ENCODE measurements around the gene EHD2.
"Not testable (repeated sequence)": the region's sequence is repeated elsewhere in the genome, so short reads cannot be mapped to it uniquely, and the experiment has no call there.

Gene EHD2

GRCh38 chr19:47762615-47763308 lies 49.5 kb downstream of the EHD2 start:
- Histone ChIP-seq H3K27me3 (ENCODE audit: insufficient read depth, low read length) (no peaks in the 10 kb centered on the region), H3K36me3 (ENCODE audit: insufficient read depth, low read length) (peaks cover 13% of the 10 kb centered on the region), H3K4me3 (ENCODE audit: low read length) (no peak overlapping the region), H2AFZ (ENCODE audit: low read depth, low read length) (no peak overlapping the region), H3K9me3 (ENCODE audit: low read length) (no peaks in the 10 kb centered on the region), H3K4me1 (ENCODE audit: insufficient read depth, low read length) (no peaks in the 10 kb centered on the region)

- H3K27me3 ChIP-seq (ENCODE audit: insufficient read depth, low read length); H3K36me3 ChIP-seq (ENCODE audit: insufficient read depth, low read length); H3K4me3 ChIP-seq (ENCODE audit: low read length); H3K4me1 ChIP-seq (ENCODE audit: insufficient read depth, low read length); H2AFZ ChIP-seq (ENCODE audit: low read depth, low read length); H3K9me3 ChIP-seq (ENCODE audit: low read length): not testable (repeated sequence)
Observed at GRCh38 chr19:47764705-47765104, 51.5 kb downstream of the EHD2 start.

GRCh38 chr19:47765523-47766358 lies 52.5 kb downstream of the EHD2 start:
- peaks cover 3% of the 10 kb centered on the region for H3K4me1 ChIP-seq (ENCODE audit: insufficient read depth, low read length)
- H3K4me3 ChIP-seq (ENCODE audit: low read length): no peak overlapping the region
- no peaks in the 10 kb centered on the region for H3K36me3 ChIP-seq (ENCODE audit: insufficient read depth, low read length)

GRCh38 chr19:47766359-47766620 lies 53.1 kb downstream of the EHD2 start:
- Histone ChIP-seq H3K9me3 (ENCODE audit: low read length) (no peaks in the 10 kb centered on the region), H3K4me1 (ENCODE audit: insufficient read depth, low read length) (peaks cover 3% of the 10 kb centered on the region), H2AFZ (ENCODE audit: low read depth, low read length) (no peak overlapping the region), H3K27me3 (ENCODE audit: insufficient read depth, low read length) (no peaks in the 10 kb centered on the region), H3K36me3 (ENCODE audit: insufficient read depth, low read length) (no peaks in the 10 kb centered on the region), H3K4me3 (ENCODE audit: low read length) (no peak overlapping the region)

More at GRCh38 chr19:47765523-47766358, 52.5 kb downstream of the EHD2 start:
- Histone ChIP-seq H2AFZ (ENCODE audit: low read depth, low read length) (no peak overlapping the region), H3K9me3 (ENCODE audit: low read length) (no peaks in the 10 kb centered on the region), H3K27me3 (ENCODE audit: insufficient read depth, low read length) (no peaks in the 10 kb centered on the region)

GRCh38 chr19:47766670-47767069 lies 53.4 kb downstream of the EHD2 start:
- Histone ChIP-seq H2AFZ (ENCODE audit: low read depth, low read length) (no peak overlapping the region), H3K9me3 (ENCODE audit: low read length) (no peaks in the 10 kb centered on the region), H3K4me1 (ENCODE audit: insufficient read depth, low read length) (peaks cover 3% of the 10 kb centered on the region), H3K36me3 (ENCODE audit: insufficient read depth, low read length) (no peaks in the 10 kb centered on the region), H3K4me3 (ENCODE audit: low read length) (no peak overlapping the region), H3K27me3 (ENCODE audit: insufficient read depth, low read length) (no peaks in the 10 kb centered on the region)

GRCh38 chr19:47767349-47767748 lies 54.1 kb downstream of the EHD2 start:
- Histone ChIP-seq H3K9me3 (ENCODE audit: low read length) (no peaks in the 10 kb centered on the region), H3K4me3 (ENCODE audit: low read length) (no peak overlapping the region), H2AFZ (ENCODE audit: low read depth, low read length) (no peak overlapping the region), H3K4me1 (ENCODE audit: insufficient read depth, low read length) (peaks cover 3% of the 10 kb centered on the region), H3K36me3 (ENCODE audit: insufficient read depth, low read length) (no peaks in the 10 kb centered on the region), H3K27me3 (ENCODE audit: insufficient read depth, low read length) (no peaks in the 10 kb centered on the region)

- no peaks in the 10 kb centered on the region for H3K27me3 ChIP-seq (ENCODE audit: insufficient read depth, low read length)
- no peak overlapping the region for H3K4me3 ChIP-seq (ENCODE audit: low read length)
- H2AFZ ChIP-seq (ENCODE audit: low read depth, low read length): no peak overlapping the region
- H3K36me3 ChIP-seq (ENCODE audit: insufficient read depth, low read length): no peaks in the 10 kb centered on the region
- peaks cover 4% of the 10 kb centered on the region for H3K4me1 ChIP-seq (ENCODE audit: insufficient read depth, low read length)
- H3K9me3 ChIP-seq (ENCODE audit: low read length): no peaks in the 10 kb centered on the region
Observed at GRCh38 chr19:47768604-47769003, 55.4 kb downstream of the EHD2 start.

GRCh38 chr19:47769534-47769933 lies 56.3 kb downstream of the EHD2 start:
- H2AFZ ChIP-seq (ENCODE audit: low read depth, low read length): no peak overlapping the region
- H3K27me3 ChIP-seq (ENCODE audit: insufficient read depth, low read length): no peaks in the 10 kb centered on the region
- no peaks in the 10 kb centered on the region for H3K9me3 ChIP-seq (ENCODE audit: low read length)
- H3K4me3 ChIP-seq (ENCODE audit: low read length): no peak overlapping the region
- H3K4me1 ChIP-seq (ENCODE audit: insufficient read depth, low read length): peaks cover 12% of the 10 kb centered on the region
- no peaks in the 10 kb centered on the region for H3K36me3 ChIP-seq (ENCODE audit: insufficient read depth, low read length)

- H3K4me3 ChIP-seq (ENCODE audit: low read length); H3K27me3 ChIP-seq (ENCODE audit: insufficient read depth, low read length); H2AFZ ChIP-seq (ENCODE audit: low read depth, low read length); H3K9me3 ChIP-seq (ENCODE audit: low read length); H3K36me3 ChIP-seq (ENCODE audit: insufficient read depth, low read length): not testable (repeated sequence)
- peaks cover 12% of the 10 kb centered on the region for H3K4me1 ChIP-seq (ENCODE audit: insufficient read depth, low read length)
Observed at GRCh38 chr19:47771291-47771690, 58.1 kb downstream of the EHD2 start.

GRCh38 chr19:47776568-47776967 lies 63.3 kb downstream of the EHD2 start:
- Histone ChIP-seq H3K27me3 (ENCODE audit: insufficient read depth, low read length) (no peaks in the 10 kb centered on the region), H3K4me1 (ENCODE audit: insufficient read depth, low read length) (peaks cover 17% of the 10 kb centered on the region), H3K36me3 (ENCODE audit: insufficient read depth, low read length) (peaks cover 14% of the 10 kb centered on the region), H3K4me3 (ENCODE audit: low read length) (no peak overlapping the region), H2AFZ (ENCODE audit: low read depth, low read length) (no peak overlapping the region), H3K9me3 (ENCODE audit: low read length) (no peaks in the 10 kb centered on the region)

- H3K9me3 ChIP-seq (ENCODE audit: low read length); H3K27me3 ChIP-seq (ENCODE audit: insufficient read depth, low read length): not testable (repeated sequence)
- peaks cover 17% of the 10 kb centered on the region for H3K4me1 ChIP-seq (ENCODE audit: insufficient read depth, low read length)
- H3K4me3 ChIP-seq (ENCODE audit: low read length): peak overlapping the region; percentile 80
- H2AFZ ChIP-seq (ENCODE audit: low read depth, low read length): peak overlapping the region; percentile 91
- peaks cover 22% of the 10 kb centered on the region for H3K36me3 ChIP-seq (ENCODE audit: insufficient read depth, low read length)
Observed at GRCh38 chr19:47777245-47778048, 64.2 kb downstream of the EHD2 start.

GRCh38 chr19:47778049-47778953 lies 65.1 kb downstream of the EHD2 start, which contains the start of gene SELENOW:
Gene SELENOW (plus strand): TSS chr19:47778703. CDS start chr19:47778786, 83 bp downstream.
- no peaks in the 10 kb centered on the region for H3K27me3 ChIP-seq (ENCODE audit: insufficient read depth, low read length)
- H3K4me3 ChIP-seq (ENCODE audit: low read length): peak within 1 kb of the TSS; percentile 80
- peaks cover 17% of the 10 kb centered on the region for H3K4me1 ChIP-seq (ENCODE audit: insufficient read depth, low read length)
- peaks cover 23% of the 10 kb centered on the region for H3K36me3 ChIP-seq (ENCODE audit: insufficient read depth, low read length)
- H3K9me3 ChIP-seq (ENCODE audit: low read length): no peaks in the 10 kb centered on the region
- H2AFZ ChIP-seq (ENCODE audit: low read depth, low read length): peak within 1 kb of the TSS; percentile 91

Measured in neuron (in vitro differentiated cells).